Measurements from ENCODE around the gene CCT5.

CCT5 gene

GRCh38 chr5:10229306-10230048 is 20.6 kb upstream of the CCT5 start:
- H3K4me2 ChIP-seq (ENCODE audit: low read length) = no peak overlapping the region
- H2AFZ ChIP-seq = peak overlapping the region; percentile 20
- TF ChIP-seq CTCF (IDR thresholded peaks at IDR 0.05) = peak; percentile 47
- H3K27me3 ChIP-seq (ENCODE audit: control insufficient read depth, insufficient read depth, low read length) = no peaks in the 10 kb centered on the region
- H3K9ac ChIP-seq = no peak overlapping the region
- no peaks in the 10 kb centered on the region for H3K36me3 ChIP-seq (ENCODE audit: control insufficient read depth, insufficient read depth, low read length)
- H3K9me3 ChIP-seq (ENCODE audit: control insufficient read depth, low read length) = no peaks in the 10 kb centered on the region
- H3K27ac ChIP-seq = peak overlapping the region; percentile 19
- no peak overlapping the region for H3K4me3 ChIP-seq (ENCODE audit: low read depth, low read length)
- H3K4me1 ChIP-seq = peaks cover 3% of the 10 kb centered on the region
- no peaks in the 10 kb centered on the region for H3K79me2 ChIP-seq

GRCh38 chr5:10232386-10232785 is 17.7 kb upstream of the CCT5 start:
- H2AFZ ChIP-seq = no peak overlapping the region
- H3K4me3 ChIP-seq (ENCODE audit: low read depth, low read length) = no peak overlapping the region
- H3K27ac ChIP-seq = no peak overlapping the region
- no peaks in the 10 kb centered on the region for H3K27me3 ChIP-seq (ENCODE audit: control insufficient read depth, insufficient read depth, low read length)
- TF ChIP-seq CTCF (IDR thresholded peaks at IDR 0.05) = no peak
- peaks cover 3% of the 10 kb centered on the region for H3K4me1 ChIP-seq
- H3K79me2 ChIP-seq = no peaks in the 10 kb centered on the region
- no peak overlapping the region for H3K9ac ChIP-seq
- H3K9me3 ChIP-seq (ENCODE audit: control insufficient read depth, low read length) = no peaks in the 10 kb centered on the region
- no peak overlapping the region for H3K4me2 ChIP-seq (ENCODE audit: low read length)
- H3K36me3 ChIP-seq (ENCODE audit: control insufficient read depth, insufficient read depth, low read length) = no peaks in the 10 kb centered on the region

GRCh38 chr5:10233011-10233410 is 17.1 kb upstream of the CCT5 start:
- Histone ChIP-seq H3K9ac (no peak overlapping the region), H3K9me3 (ENCODE audit: control insufficient read depth, low read length) (no peaks in the 10 kb centered on the region), H3K4me2 (ENCODE audit: low read length) (no peak overlapping the region), H3K4me3 (ENCODE audit: low read depth, low read length) (no peak overlapping the region), H3K79me2 (no peaks in the 10 kb centered on the region), H3K4me1 (peaks cover 3% of the 10 kb centered on the region), H3K27me3 (ENCODE audit: control insufficient read depth, insufficient read depth, low read length) (no peaks in the 10 kb centered on the region), H2AFZ (no peak overlapping the region), H3K27ac (no peak overlapping the region), H3K36me3 (ENCODE audit: control insufficient read depth, insufficient read depth, low read length) (no peaks in the 10 kb centered on the region)
- no peak for TF ChIP-seq CTCF (IDR thresholded peaks at IDR 0.05)

- Histone ChIP-seq H3K36me3 (ENCODE audit: control insufficient read depth, insufficient read depth, low read length) (no peaks in the 10 kb centered on the region), H3K27ac (no peak overlapping the region), H3K4me2 (ENCODE audit: low read length) (no peak overlapping the region), H3K79me2 (no peaks in the 10 kb centered on the region), H3K27me3 (ENCODE audit: control insufficient read depth, insufficient read depth, low read length) (no peaks in the 10 kb centered on the region), H3K9me3 (ENCODE audit: control insufficient read depth, low read length) (no peaks in the 10 kb centered on the region), H3K4me3 (ENCODE audit: low read depth, low read length) (no peak overlapping the region), H3K4me1 (peaks cover 3% of the 10 kb centered on the region), H2AFZ (no peak overlapping the region), H3K9ac (no peak overlapping the region)
- TF ChIP-seq CTCF (IDR thresholded peaks at IDR 0.05) = peak; percentile 8
Measured at GRCh38 chr5:10233505-10233904, 16.6 kb upstream of the CCT5 start.

GRCh38 chr5:10235350-10235749 is 14.7 kb upstream of the CCT5 start:
- Histone ChIP-seq H3K27ac (no peak overlapping the region), H3K27me3 (ENCODE audit: control insufficient read depth, insufficient read depth, low read length) (no peaks in the 10 kb centered on the region), H2AFZ (no peak overlapping the region), H3K9ac (no peak overlapping the region), H3K79me2 (no peaks in the 10 kb centered on the region), H3K9me3 (ENCODE audit: control insufficient read depth, low read length) (no peaks in the 10 kb centered on the region), H3K4me2 (ENCODE audit: low read length) (no peak overlapping the region), H3K36me3 (ENCODE audit: control insufficient read depth, insufficient read depth, low read length) (no peaks in the 10 kb centered on the region), H3K4me1 (no peaks in the 10 kb centered on the region), H3K4me3 (ENCODE audit: low read depth, low read length) (no peak overlapping the region)
- no peak for TF ChIP-seq CTCF (IDR thresholded peaks at IDR 0.05)
